HG03565 (cell line): Measurements from ENCODE around the gene CCL22.
"Not testable (repeated sequence)": the region's sequence is repeated elsewhere in the genome, so short reads cannot be mapped to it uniquely, and the experiment has no call there.

ENCODE experiments used
- ATAC-seq: cut with Tn5 transposase; IDR thresholded peaks from one replicate; pipeline ENCODE4 v1.9.1; 2021; ENCODE audit warnings: mild to moderate bottlenecking, moderate library complexity; ENCODE audit not compliant: unreplicated experiment

The CCL22 gene

DNA sequence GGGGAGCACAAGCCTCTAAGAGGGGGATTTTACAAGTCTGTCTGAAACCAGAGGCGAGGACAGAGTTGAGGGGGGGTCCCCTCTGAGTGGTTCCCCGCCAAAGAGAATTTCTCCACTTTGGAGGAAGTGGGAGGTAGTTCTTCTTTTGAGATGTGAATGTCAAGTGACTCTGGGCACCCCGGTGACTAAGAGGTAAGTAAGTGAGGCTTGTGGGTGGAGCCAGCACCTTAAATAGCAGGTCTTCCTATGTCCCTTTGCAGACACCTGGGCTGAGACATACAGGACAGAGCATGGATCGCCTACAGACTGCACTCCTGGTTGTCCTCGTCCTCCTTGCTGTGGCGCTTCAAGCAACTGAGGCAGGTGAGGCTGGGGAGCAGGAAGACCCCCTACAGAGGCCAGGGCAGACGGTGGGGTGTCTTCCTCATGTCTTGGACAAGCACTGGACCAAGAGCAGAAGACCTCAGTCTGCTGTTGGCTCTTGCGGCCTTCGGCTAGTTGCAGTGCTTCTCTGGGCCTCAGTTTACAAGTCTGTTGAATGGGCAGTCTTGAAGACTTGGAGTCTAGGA is at the start of gene CCL22:
Gene CCL22 (plus strand): TSS at position 257 of the 569 bp plus-strand sequence. CDS start 34 bp downstream, at position 291.
- peak; percentile 56 for ATAC-seq

- no peak for ATAC-seq
These were observed 47.8 kb upstream of the CCL22 start for GRCh38 chr16:57310801-57311200.

DNA sequence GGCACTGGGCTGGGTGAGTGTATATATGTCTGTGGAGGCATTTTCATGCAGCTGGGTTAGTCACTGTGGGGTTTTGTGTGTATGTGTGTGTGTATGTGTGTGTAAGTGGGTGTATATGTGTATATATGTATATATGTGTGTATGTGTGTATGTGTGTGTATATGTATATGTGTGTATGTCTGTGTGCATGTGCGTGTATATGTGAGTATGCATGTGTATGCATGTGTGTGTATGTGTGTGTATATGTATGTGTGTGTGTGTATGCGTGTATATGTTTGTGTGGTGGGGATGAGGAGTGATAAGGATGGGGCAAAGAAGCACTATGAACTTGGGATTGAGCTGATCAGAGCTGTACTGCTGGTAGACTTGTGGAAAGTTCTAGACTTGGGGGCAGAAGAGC is 45.1 kb upstream of the CCL22 start:
- ATAC-seq: no peak

- ATAC-seq: no peak
These were observed 44.3 kb upstream of the CCL22 start for GRCh38 chr16:57314161-57314785.

GRCh38 chr16:57315416-57315815 is 43.2 kb upstream of the CCL22 start:
- ATAC-seq: no peak

GRCh38 chr16:57316390-57317017 is 42.1 kb upstream of the CCL22 start:
- ATAC-seq: no peak

GRCh38 chr16:57318240-57318970 is 40.2 kb upstream of the CCL22 start:
- no peak for ATAC-seq

DNA sequence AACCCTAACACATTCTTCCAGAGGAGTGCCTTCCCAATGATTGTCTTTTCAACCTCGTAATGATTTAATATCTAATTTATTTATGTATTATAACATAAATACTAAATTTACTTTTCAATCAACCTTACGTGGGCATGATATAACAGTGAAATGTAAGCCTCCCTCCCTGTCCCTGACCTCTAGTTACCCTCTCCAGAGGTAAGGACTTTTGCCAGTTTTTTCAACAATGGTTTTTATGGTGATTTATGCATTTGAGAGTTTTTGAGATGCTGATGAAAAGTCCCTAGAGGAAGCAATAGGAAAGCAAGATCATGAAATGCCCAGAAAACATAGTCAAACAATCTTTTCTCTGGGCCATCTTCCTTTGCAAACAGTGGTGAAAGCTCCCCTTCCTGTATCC is 38.9 kb upstream of the CCL22 start:
- no peak for ATAC-seq

DNA sequence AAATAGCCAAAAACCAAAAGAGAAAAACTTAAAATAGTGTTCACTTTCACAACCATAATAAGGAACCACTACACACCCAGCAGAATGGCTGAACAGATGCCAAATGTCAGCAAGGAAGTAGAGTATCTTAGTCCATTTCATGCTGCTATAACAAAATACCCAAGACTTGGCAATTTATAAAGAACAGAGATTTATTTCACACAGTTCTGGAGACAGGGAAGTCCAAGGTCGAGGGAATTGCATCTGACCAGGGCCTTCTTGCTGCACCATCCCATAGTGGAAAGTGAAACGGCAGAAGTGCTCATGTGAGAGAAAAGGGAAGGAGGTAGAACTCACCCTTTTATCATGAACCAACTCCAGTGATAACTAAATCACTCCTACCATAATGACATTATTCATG is 33.8 kb upstream of the CCL22 start:
- ATAC-seq: no peak

- ATAC-seq: no peak
These were observed 33.1 kb upstream of the CCL22 start for GRCh38 chr16:57325458-57325857.

DNA sequence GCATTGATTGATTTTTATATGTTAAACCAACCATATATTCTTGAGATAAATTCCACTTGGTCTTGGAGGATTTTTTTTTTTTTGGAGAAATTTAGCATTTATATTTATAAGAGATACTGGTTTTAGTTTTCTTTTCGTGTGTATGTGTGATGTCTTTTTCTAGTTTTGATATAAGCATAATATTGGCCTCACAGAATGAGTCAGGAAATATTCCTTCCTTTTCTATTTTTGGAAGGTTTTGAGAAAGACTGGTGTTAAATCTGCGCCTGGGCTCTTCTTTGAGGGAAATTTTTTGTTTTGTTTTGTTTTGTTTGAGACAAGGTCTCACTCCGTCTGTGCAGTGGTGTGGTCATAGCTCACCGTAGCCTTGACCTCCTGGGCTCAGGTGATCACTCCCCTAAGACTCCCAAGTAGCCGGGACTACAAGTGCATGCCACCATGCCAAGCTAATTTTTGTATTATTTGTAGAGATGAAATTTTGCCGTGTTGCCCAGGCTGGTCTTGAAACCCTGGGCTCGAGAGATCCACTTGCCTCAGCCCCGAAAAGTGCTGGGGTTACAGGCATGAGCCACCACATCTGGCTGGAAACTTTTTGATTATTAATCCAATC is 28.8 kb upstream of the CCL22 start:
- ATAC-seq: no peak

DNA sequence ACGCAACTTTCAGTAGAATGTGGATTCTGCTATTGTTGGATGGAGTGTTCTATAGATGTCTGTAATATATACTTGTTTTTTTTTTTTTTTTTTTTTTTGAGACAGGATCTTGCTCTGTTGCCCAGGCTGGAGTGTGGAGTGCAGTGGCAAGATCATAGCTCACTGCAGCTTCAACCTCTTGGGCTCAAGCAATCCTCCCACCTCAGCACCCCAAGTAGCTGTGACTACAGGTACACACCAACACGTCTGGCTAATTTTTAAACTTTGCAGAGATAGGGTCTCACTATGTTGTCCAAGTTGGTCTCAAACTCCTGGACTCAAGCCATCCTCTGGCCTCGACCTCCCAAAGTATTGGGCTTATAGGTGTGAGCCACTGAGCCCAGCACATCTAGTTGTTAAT is 27.2 kb upstream of the CCL22 start:
- no peak for ATAC-seq

DNA sequence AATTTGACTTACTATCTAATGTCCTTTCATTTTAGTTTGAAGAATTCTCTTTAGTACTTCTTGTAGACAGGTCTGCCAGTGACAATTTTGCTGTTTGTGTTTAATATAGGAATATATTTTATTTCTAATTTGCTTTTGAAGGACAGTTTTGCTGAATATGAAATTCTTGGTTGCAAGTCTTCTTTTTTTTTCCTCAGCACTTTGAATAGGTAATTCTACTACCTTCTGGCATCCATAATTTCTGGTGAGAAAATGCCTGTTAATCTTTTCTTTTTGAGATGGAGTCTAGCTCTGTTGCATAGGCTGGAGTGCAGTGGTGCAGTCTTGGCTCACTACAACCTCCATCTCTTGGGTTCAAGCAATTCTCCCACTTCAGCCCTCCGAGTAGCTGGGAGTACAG is 25.2 kb upstream of the CCL22 start:
- ATAC-seq: no peak

DNA sequence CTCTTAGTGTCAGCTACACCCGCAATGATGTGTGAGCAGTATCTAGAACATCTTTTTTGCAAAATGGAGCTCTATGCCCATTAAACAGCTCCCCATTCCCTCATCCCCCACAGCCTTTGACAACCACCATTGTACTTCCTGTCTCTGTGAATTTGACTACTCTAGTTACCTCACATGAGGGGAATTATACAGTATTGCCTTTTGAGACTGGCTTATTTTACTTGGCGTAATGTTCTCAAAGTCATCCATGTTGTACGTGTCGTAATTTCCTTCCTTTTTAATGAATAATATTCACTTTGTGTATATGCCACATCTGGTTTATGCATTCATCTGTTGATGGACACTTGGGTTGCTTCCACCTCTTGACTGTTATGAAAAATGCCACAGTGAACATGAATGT is 23.2 kb upstream of the CCL22 start:
- no peak for ATAC-seq

- no peak for ATAC-seq
These were observed 17.5 kb upstream of the CCL22 start for GRCh38 chr16:57341062-57341440.

GRCh38 chr16:57341441-57342303 is 16.9 kb upstream of the CCL22 start:
- ATAC-seq: no peak

GRCh38 chr16:57342606-57343005 is 16.0 kb upstream of the CCL22 start:
- ATAC-seq: not testable (repeated sequence)

DNA sequence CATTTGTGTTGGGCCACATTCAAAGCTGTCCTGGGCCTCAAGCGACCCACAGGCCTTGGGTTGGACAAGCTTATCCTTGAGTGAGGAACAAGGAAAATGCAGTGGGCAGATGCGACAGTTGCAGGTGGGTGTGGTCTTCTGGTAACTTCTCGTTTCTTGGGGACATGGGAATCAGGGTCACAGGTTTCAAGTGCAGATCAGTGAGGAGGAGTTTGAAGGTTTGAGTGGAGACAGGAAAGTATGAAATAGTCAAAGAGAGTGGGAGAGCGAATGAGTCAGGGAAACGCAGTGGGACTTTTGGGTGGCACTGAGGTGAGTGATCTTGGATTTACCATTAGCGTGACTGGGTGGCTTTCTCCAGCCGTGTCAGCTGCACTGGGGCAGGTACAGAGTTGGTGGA is 15.4 kb upstream of the CCL22 start:
- no peak for ATAC-seq

- ATAC-seq: not testable (repeated sequence)
These were observed 14.5 kb upstream of the CCL22 start for GRCh38 chr16:57344094-57344493.

DNA sequence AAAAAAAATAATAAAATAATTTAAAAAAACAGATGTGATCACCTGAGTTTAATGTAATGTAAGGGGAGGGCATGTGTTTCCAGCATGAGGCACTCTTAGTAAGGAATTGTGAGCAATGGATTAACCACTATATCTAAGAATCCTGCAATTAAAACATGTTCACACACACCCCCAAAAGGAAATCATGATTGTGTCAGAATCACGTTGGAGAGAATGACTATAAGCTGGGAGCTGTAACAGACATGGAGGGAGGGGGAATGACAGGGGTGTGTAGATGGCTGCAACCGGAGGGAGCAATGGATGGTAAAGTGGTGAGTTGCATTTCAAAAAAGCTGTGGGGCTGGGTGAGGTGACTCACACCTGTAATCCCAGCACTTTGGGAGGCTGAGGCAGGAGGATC is 13.6 kb upstream of the CCL22 start:
- no peak for ATAC-seq
